Motor neuron (in vitro differentiated cells): Measurements from ENCODE around the gene UNC5B. TPM values are rescaled to one million over a fixed set of nuclear protein-coding genes. Genes with fewer than 3 reads are reported as not detected.
A peak's percentile ranks its signal among the peaks of the same experiment; 100 is the strongest.

Experiments
- ATAC-seq, 8 experiments: fragments of 200-7000 bp; cut with Tn5 transposase; replicated peaks in 6 of 8; 2 replicates each; pipeline ENCODE4 v1.8.0; 2021; ENCODE audit warnings: mild to moderate bottlenecking in 8 of 8, moderate library complexity in 8 of 8
- H3K27ac ChIP-seq, 2 donors: fragments of 250-450 bp; sonication (Bioruptor Pico); 2 replicates each; pipeline ENCODE4 v1.9.0; 2021; ENCODE audit warnings: antibody characterized with exemption in 2 of 2, mild to moderate bottlenecking in 2 of 2, moderate library complexity in 1 of 2
- H3K4me1 ChIP-seq, 2 donors: fragments of 250-450 bp; sonication (Bioruptor Pico); replicated peaks in 1 of 2; 2 replicates each; pipeline ENCODE4 v1.6.1; 2021; ENCODE audit warnings: antibody characterized with exemption in 2 of 2, mild to moderate bottlenecking in 2 of 2, moderate library complexity in 1 of 2
- H3K4me3 ChIP-seq, 5 donors: fragments of 250-450 bp; sonication (Bioruptor Pico); 2 replicates each; pipeline ENCODE4 v1.9.0; 2021; ENCODE audit warnings: antibody characterized with exemption in 5 of 5, mild to moderate bottlenecking in 5 of 5, moderate library complexity in 4 of 5
- WGBS, 10 experiments: fragments of 450-650 bp; shearing (Covaris generic); methylation state at CpG; one replicate each; pipeline ENCODE4 v1.0.0; 2022; 5-methylcytosine and 5-hydroxymethylcytosine counted together
- in situ Hi-C, 9 experiments: fragments of 400-800 bp; cut with MboI; loops; one replicate each; pipeline ENCODE4 v1.15.0; 2021; ENCODE audit warnings: low sequenced_read_pairs in 9 of 9, low pct_unique_long_range_greater_than_20kb in 2 of 9; ENCODE audit not compliant: unreplicated experiment in 9 of 9
- total RNA-seq, 8 experiments: library from RNA; unstranded; fragments of 300-600 nt; gene quantifications; 2 replicates each; pipeline versions ENCODE4 v1.2.3 to v1.2.4, GENCODE V29; 2022

The UNC5B gene
- total RNA-seq, 8 experiments from 2014 or later = 1.4 to 53.5 (median 18.2) TPM

DNA sequence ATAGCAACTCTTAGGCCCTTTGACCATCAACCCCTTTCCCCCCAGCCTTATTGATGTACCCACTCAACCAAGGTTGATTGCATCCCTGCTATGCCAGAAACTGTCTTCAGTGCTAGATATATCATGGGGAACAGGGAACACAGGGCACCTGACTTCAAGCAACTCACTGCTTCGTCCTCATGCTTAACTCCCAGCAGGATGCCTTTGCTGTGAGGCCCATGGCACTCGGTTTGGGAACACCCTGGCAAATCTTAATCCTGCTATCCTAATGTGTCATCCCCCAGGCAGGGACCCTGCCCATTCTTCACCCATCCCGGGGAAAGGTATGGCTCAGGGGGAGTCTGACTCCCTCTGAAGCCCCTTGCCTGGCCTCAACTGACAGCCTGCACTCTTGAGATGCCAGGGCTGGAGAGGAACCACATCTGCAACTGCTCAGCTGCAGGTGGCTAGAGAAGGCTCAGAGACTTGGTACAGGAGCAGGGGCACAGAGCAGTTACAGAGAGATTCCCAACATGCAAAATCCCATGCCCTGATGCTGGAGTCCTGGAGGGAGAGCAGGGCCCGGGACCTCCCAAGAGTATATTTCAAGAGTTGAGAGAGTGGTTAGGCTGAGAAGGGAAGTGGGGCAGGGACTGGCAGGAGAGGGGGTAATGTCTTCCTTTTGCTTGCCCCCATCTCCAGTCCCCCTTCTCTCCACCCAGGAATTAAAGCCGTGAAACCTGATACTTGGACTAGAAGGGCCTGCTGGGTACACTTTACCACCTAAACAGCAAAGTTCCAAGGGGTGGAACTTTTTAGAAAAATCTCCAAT, 2.4 kb upstream of the UNC5B start:
- H3K4me3 ChIP-seq = no peak overlapping the region
- ATAC-seq = no peak
- peaks cover 12 to 17% of the 10 kb centered on the region in 2 donors for H3K4me1 ChIP-seq
- no peak overlapping the region for H3K27ac ChIP-seq
- 20 to 71% (median 21%) methylated on average over 1 to 4 of the region's 5 CpGs; no CpG with 5 or more reads in 5 of the 10 experiments for WGBS, 10 experiments
- in situ Hi-C loops = loop anchor here in 4 of 9 experiments (10.0 to 25.0 kb wide), 2 partner anchors 273 to 285 kb away; no protein-coding TSS in a partner anchor

DNA sequence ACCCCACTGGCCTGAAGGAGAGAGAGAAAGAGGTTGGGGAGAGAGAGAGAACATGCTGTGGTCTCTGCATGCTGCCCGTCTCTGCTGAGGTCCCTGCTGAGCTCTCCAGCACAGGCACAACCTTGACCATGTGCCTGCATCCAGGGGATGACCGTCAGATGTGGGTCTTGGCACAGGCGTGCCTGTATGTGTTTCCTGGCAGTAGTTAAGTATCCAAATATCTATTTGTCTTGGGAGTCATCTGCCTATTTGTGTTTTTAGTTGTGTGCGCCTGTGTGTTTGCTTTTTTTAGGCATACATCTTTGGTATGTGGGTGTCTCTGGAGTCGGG, 1.9 kb upstream of the UNC5B start:
- no peak overlapping the region for H3K27ac ChIP-seq
- 8 to 100% (median 67%) methylated on average over 1 to 3 of the region's 5 CpGs; no CpG with 5 or more reads in 3 of the 10 experiments for WGBS, 10 experiments
- ATAC-seq = no peak
- H3K4me1 ChIP-seq = peaks cover 18 to 22% of the 10 kb centered on the region in 2 donors
- in situ Hi-C loops = loop anchor here in 4 of 9 experiments (10.0 to 25.0 kb wide), 2 partner anchors 273 to 286 kb away; no protein-coding TSS in a partner anchor
- H3K4me3 ChIP-seq = no peak overlapping the region

DNA sequence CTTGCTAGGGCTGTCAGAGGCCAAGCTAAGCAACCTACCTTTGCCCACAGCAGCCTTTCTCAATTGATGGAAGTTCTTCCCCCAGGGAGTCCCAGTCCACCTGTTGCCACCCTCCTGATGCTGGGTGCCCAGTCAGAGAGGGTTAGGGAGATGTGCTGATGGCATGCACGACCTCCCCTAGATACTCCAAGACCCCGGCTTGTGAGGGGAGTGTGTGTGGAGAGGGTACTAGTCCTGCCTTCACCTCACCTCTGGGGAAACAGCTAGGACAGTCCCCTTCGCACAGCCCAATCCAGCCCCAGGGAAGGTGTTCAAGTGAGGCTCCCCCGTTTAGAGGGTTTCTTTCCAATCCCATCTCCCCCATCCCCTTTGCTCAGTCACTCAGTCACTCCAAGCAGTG, 1.3 kb upstream of the UNC5B start:
- in situ Hi-C loops = loop anchor here in 4 of 9 experiments (10.0 to 25.0 kb wide), 2 partner anchors 274 to 286 kb away; no protein-coding TSS in a partner anchor
- H3K4me3 ChIP-seq = no peak overlapping the region
- no peak for ATAC-seq
- peaks cover 24 to 27% of the 10 kb centered on the region in 2 donors for H3K4me1 ChIP-seq
- no peak overlapping the region for H3K27ac ChIP-seq
- 67 to 93% (median 73%) methylated on average over 1 to 2 of the region's 4 CpGs; no CpG with 5 or more reads in 6 of the 10 experiments for WGBS, 10 experiments

DNA sequence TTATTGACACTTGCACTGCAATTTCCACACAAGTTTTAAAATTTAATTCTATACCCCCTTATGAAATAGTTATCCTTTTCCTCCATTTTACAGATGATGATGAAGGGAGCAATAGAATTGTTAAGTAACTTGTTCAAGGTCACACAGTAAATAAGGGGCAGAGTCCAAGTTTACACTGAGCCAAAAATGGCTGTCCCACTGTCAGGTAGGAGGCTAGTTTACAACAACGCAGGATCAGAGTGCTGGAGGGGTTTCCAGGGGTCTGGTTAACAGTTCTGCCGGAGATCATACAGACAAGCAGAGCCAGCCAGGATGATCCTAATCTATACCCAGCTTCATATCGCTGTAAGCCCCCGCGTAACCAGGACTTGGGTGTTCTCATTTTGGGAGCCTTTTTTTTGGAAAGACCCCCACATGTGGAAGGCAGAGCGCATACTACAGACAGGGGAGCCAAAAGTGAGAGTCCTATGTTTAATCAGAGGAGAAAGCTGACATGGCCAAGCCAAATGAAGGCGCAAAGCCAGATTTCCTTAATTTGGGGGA, 524 bp upstream of the UNC5B start:
- no peak overlapping the region for H3K27ac ChIP-seq
- 0 to 40% (median 14%) methylated on average over 1 to 6 of the region's 7 CpGs; no CpG with 5 or more reads in 3 of the 10 experiments for WGBS, 10 experiments
- H3K4me3 ChIP-seq = peak overlapping the region; percentile 59 to 72 (median 64)
- peaks cover 31 to 35% of the 10 kb centered on the region in 2 donors for H3K4me1 ChIP-seq
- in situ Hi-C loops = loop anchor here in 4 of 9 experiments (10.0 to 25.0 kb wide), 2 partner anchors 275 to 287 kb away; no protein-coding TSS in a partner anchor
- ATAC-seq = no peak

DNA sequence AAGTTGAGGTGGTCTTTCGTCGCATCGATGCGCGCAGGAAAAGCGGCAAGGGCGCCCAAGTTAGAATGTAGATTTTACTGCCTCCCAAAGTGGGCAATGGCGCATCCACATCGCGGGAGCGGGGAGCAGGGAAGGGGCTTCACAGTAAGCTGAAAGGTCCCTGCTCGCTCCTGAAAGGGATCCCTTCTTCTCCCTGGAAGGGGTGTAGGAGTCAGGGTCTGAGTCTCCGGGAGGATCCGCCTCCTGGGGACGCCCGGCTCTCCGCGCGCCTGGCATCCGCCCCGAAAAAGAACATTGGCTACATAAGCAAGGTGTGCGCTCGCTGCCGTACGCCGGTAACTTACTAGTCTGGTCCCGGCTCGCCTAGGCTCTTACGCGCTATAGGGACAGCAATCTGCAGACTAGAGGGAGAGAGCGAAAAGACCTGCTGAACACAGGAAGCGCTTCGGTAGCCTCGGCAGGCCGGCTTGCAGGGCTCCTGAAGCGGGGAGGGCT, 804 bp downstream of the UNC5B start:
- WGBS, 10 experiments = 0% methylated on average over 1 to 9 of the region's 36 CpGs; no CpG with 5 or more reads in 6 of the 10 experiments
- H3K4me1 ChIP-seq = peaks cover 40 to 47% of the 10 kb centered on the region in 2 donors
- H3K27ac ChIP-seq = peak overlapping the region; percentile 63 to 74
- ATAC-seq = peak in 1 of 8 experiments; percentile 6
- in situ Hi-C loops = loop anchor here in 4 of 9 experiments (10.0 to 25.0 kb wide), 2 partner anchors 276 to 288 kb away; no protein-coding TSS in a partner anchor
- H3K4me3 ChIP-seq = peak overlapping the region; percentile 59 to 72 (median 64)

DNA sequence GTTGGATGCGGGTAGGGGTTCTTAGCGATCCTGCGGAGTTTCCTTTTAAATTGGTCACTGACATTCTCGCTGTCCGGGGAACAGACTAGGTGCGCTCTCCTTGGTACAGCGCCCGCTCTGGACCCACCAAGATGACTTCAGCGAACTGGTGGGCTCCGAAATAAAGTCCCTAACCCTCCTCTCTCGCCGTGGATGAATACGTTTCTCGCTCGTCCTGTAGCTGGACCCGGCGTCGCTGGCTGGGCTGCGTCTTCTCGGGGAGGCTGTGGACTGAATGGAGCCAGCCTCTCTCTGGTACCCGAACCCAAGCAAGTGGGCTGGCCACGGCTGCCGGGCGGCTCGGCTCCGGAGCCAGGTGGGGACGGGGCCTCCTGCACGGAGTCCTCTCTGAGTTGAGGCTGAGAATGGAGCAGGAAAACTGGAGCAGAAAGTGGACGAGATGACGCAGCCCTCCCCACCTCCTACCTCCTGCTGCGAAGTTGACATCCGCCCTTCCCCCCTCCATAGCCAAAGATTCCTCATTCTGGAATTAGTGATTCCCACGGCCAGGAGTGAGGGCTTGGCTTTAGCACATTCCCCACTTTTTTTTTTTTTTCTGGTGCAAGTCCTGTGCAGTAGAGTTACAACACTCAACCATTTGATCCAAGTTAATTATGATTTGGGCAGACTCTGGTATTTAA, 1.5 kb downstream of the UNC5B start:
- in situ Hi-C loops = loop anchor here in 4 of 9 experiments (10.0 to 25.0 kb wide), 2 partner anchors 277 to 289 kb away; no protein-coding TSS in a partner anchor
- H3K4me3 ChIP-seq = peak overlapping the region; percentile 59 to 72 (median 64)
- peaks cover 43 to 48% of the 10 kb centered on the region in 2 donors for H3K4me1 ChIP-seq
- WGBS, 10 experiments = 0% methylated on average over 1 to 11 of the region's 33 CpGs; no CpG with 5 or more reads in 5 of the 10 experiments
- ATAC-seq = no peak
- H3K27ac ChIP-seq = peak overlapping the region in 1 of 2 donors; percentile 74

DNA sequence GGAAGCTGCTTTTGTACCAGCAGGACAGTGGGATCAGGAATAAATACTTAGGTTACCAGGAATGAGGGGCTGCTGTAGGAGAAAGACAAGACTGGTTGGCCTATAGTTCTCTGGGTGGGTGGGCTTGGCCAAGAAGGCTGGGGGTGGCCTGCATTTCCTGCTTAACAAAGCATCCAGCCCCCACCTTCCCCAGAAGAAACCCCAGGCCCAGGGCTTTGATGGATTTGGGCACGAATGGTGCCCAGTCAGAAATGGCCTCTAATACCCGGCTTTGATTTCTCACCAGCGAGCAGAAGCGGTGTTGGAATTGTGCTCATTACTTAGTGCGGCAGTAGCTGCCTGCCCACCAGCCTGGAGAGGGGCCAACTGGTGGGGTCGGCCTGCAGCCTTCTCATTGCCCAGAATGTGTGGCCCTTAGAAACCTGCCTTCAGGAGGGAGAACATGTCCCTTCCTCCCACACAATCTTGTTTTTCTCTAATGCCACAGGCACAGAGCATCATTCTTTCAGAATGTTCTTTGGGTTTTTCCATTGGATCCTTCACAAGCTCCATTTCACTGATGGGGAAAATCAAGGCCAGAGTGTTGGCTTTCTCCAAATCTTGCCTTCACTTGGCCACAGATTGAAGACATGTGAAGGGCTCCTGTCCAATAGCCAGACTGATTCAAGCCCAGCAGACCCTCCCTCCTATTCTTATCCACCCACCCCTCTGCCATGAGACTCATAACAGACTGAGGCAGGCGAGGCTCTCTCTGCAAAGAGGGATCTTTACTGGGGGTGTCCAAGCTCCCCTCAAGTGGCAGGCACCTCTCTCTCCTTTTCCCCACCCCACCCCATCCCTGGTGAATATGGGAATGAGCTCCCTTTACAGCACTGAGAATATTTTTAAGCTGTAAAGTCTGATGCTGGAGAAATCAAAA, 2.5 kb downstream of the UNC5B start:
- 40 to 93% (median 82%) methylated on average over 1 to 5 of the region's 7 CpGs; no CpG with 5 or more reads in 4 of the 10 experiments for WGBS, 10 experiments
- Histone ChIP-seq H3K27ac (no peak overlapping the region), H3K4me1 (peaks cover 48 to 51% of the 10 kb centered on the region in 2 donors), H3K4me3 (peak overlapping the region; percentile 59 to 72 (median 64))
- in situ Hi-C loops = loop anchor here in 4 of 9 experiments (10.0 to 25.0 kb wide), 2 partner anchors 278 to 290 kb away; no protein-coding TSS in a partner anchor
- no peak for ATAC-seq

DNA sequence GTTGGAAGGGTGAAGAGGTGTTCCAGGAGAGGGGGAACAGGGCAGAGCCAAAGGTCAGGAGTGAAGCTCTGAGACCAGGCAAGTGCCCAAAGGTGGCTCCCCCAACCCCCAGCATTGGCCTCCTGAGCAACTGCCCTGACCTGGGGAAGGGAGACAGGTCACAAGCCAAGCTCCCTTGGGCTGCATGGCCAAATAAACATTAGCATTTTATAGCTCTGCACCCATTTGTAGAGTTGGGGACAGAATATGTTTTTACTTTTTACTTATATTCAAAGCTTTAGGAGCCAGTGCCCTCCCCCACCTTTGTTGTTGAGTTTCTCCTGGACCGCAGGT, 4.0 kb downstream of the UNC5B start:
- WGBS, 10 experiments = 0 to 100% (median 60%) methylated on average over 1 of the region's 1 CpG; no CpG with 5 or more reads in 6 of the 10 experiments
- no peak overlapping the region for H3K27ac ChIP-seq
- peak overlapping the region; percentile 34 to 72 (median 59) for H3K4me3 ChIP-seq
- in situ Hi-C loops = loop anchor here in 4 of 9 experiments (10.0 to 25.0 kb wide), 2 partner anchors 279 to 292 kb away; no protein-coding TSS in a partner anchor
- ATAC-seq = no peak
- peaks cover 62 to 64% of the 10 kb centered on the region in 2 donors for H3K4me1 ChIP-seq

DNA sequence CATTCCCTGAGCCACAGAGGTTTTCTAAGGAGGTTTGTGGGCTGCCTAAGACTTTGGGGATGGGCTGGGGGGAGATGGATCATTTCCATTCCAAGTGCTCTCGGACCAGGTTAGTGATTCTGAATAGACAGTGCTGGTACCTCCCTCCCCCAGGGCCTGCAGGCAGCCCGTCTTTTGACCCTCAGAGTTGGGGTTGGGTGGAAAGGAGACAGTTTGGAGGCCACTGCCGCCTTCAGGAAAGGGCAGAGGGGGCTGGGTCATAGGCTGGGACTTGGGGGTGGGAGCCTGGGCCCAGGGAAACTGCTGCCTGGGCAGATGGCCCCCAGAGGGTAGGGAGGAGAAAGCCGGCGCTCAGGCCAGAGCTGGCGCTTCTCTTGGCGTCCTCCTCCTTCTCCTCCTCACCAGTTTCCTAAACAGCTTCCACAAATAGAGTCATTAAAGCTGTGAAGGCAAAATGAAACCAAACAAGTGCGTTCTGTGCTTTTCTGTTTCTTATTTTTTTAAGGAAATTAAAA, 4.4 kb downstream of the UNC5B start:
- H3K4me1 ChIP-seq = peaks cover 66 to 68% of the 10 kb centered on the region in 2 donors
- H3K27ac ChIP-seq = peak overlapping the region; percentile 61 to 70
- H3K4me3 ChIP-seq = peak overlapping the region; percentile 34 to 72 (median 59)
- in situ Hi-C loops = loop anchor here in 4 of 9 experiments (10.0 to 25.0 kb wide), 2 partner anchors 280 to 292 kb away; no protein-coding TSS in a partner anchor
- ATAC-seq = peak in 2 of 8 experiments; percentile 0 to 2
- WGBS, 10 experiments = 0 to 70% (median 10%) methylated on average over 1 to 6 of the region's 8 CpGs; no CpG with 5 or more reads in 3 of the 10 experiments

DNA sequence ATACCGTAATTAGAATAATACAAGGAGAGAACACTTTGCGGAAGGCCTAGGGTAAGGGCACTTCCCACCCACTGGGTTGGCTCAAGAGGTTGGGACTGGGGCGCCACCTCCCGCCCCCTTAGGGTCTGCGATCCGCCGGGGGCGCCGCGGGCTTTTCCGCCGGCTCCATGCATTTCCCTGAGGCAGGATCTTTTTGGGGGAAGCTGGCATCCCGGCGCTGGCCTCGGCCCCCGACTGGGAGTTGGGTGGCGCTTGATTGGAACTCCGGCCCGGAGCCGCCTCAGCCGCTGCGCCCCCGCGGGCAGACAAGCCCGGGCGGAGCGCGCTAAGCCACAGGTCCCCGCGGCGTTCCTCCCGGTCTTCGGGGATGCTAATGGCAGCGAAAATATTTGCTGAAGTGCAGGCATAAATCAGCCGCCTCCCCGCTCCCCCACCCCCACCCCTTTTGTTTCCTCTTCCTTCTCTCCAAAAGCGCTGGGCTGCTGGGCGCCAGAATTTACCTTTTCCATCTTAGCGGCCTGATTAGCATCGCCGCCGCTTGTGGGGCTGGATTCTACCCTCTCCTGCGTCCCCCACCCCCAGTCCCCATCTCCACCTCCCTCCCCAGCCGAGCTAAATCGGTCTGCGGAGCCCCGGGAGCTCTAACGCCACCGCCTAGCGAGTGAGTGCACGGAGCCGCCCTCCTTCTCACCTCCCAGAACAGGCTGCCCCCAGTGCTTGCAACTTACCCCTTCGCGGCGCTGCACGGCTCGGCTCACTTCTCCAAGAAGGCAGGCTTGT, 5.1 kb downstream of the UNC5B start:
- peak; percentile 24 to 70 (median 60) for ATAC-seq
- in situ Hi-C loops = loop anchor here in 4 of 9 experiments (10.0 to 25.0 kb wide), 2 partner anchors 280 to 293 kb away; no protein-coding TSS in a partner anchor
- H3K4me3 ChIP-seq = peak overlapping the region; percentile 34 to 72 (median 59)
- 0 to 11% (median 3%) methylated on average over 1 to 16 of the region's 57 CpGs; no CpG with 5 or more reads in 2 of the 10 experiments for WGBS, 10 experiments
- peak overlapping the region; percentile 61 to 70 for H3K27ac ChIP-seq
- peaks cover 70 to 71% of the 10 kb centered on the region in 2 donors for H3K4me1 ChIP-seq
